ENCODE results near the gene SPRR5.

Gene SPRR5

DNA sequence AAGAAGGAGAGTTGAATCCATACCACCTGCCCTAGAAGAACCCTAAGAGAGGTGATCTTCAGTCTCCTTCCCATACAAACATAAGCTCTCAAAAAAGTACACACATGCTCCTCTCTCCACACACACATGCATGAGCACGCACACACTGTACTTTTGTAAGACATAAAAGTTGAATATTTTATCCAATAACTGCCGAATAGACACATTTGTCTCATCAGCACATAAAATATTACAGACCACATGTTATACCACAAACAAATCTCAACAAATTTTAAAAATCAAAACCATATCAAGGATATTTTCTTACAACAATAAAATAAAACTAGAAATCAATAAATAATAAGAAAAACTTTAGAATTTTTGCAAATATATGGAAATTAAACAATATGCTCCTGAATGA lies 39.6 kb downstream of the SPRR5 start:
- no peak for DNase-seq

DNA sequence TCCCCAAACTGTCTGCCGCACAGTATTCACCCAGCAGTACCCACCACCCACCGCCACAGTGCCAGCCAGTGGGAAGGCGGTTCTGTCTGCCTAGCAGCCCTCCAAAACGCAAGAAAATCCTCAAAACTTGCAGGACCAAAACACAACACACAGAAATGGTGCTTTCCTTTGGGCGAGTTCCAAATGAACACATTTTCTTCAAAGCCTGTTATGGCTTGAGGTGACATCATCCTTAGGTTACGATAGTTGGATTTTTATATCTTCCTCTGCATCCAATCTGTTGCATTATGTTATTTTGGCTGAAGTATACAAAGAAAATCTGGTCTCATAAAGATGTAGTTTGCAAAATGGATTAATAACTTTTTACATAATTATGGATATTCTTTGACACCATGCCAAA lies 46.2 kb downstream of the SPRR5 start:
- DNase-seq = no peak

DNA sequence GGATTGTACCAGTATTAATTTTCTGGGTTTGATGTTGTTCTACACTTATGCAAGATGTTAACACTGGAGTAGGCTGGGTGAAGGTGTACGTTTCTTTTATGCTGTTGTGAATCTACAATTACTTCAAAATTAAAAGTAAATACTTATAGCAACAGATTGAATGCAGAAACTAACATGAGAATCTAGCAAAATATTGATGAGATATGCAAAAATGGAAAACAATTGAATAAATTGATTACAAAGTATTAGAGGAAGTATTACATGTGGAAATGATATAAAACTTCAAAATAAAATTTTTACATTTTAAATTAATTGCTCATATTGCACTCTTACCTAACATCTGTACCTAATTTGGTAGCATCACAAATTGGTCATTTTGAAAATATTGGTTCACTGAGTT lies 48.8 kb downstream of the SPRR5 start:
- DNase-seq = no peak

DNA sequence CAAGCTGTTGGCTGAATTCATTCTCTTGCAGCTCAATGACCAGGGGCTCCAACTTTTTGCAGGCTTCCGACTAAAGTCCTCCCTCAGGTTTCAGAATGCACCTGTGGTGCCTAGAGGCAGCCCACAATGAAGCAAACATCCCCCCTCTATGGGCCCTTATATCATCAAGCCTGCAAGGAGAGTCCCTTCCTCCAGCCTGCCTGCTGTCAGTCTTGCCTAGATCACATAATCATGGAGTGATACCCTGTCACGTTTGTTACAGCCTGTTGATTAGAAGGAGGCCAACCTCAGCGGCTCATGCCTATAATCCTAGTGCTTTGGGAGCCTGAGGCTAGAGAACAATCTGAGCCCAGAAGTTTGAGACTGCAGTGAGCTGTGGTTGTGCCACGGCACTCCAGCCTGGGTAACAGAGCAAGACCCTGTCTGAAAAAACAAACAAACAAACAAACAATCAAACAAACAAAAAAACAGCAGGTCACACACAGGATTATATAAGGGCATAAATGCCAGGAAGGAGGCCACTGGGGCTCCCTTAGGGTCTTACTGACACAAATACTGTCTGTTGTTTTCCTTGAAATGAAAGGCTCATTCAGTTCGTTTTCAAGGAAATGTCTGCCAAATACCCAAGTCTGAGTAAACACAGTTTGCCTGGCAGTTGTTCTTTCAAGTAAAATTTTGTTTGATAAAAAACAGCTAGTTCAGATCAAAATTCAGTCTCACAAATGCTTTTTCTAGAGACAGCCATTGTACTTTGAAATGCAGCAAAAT lies 49.8 kb downstream of the SPRR5 start:
- no peak for DNase-seq

DNA sequence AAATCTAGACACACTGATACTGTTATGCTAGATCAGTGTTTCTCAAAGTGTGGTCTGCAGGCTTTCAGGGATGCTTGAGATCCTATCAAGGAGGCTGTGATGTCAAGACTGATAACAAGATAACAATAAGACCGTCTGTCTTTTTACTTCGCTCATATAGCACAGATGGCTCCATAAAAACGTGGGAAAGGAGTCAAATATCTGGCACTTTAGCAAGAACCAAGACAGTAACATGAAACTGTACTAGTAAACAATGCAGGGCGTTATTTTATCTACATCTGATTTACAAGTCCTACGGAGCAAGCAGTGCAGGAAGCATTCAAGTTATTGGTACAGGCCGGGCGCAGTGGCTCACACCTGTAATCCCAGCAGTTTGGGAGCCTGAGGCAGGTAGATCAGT lies 50.9 kb downstream of the SPRR5 start:
- no peak for DNase-seq

DNA sequence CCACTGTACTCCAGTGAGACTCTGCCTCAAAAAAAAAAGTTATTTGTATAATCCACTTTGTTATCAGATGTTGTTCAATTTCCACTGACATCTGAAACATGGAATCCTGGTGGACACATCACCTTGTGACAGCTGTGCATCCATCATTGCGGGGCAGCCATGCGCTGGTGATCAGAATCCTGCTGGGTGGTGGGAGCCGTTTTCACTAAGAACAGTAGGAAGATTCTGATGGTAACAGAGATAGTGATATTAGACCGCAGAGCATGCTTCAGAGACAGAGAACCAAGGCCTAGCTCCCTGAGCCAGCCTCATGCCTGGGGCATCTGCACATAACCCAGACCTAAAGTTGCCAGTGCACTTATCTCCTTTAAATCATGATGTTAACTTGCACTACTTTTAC lies 51.5 kb downstream of the SPRR5 start:
- no peak for DNase-seq

Measured in activated T-cell treated with anti-CD3 and anti-CD28 coated beads for 4 hours (primary cell).